K562 (cell line): ENCODE data around the gene ANO7. TPM values are rescaled to one million over a fixed set of nuclear protein-coding genes. Genes with fewer than 3 reads are reported as not detected.

Source experiments
- ATAC-seq: fragments of 200-7000 bp; cut with Tn5 transposase; 3 replicates; pipeline ENCODE4 v1.9.1; 2020; ENCODE audit warnings: moderate library complexity
- BruUV-seq: library from RNA; stranded (reverse); fragments of 400-500 nt; replicated peaks from 2 replicates; lab custom pipeline; 2021; lab: Mats Ljungman, UMichigan
- CTCF ChIA-PET: fragments of 300-600 bp; formaldehyde crosslinking; extraction: SDS; loops from one replicate; lab custom pipeline; 2021; ENCODE audit warnings: low intra/inter-chr PET ratio; lab: Yijun Ruan, JAX
- POLR2A ChIA-PET: fragments of 300-600, 350-650 bp; sonication (Branson Sonifier 250); formaldehyde crosslinking; extraction: SDS; loops from one replicate; lab custom pipeline; 2021; ENCODE audit warnings: antibody characterized with exemption, inconsistent platforms; lab: Yijun Ruan, JAX
- DNase-seq, 4 experiments: peaks; one replicate each; pipeline versions ENCODE4 v3.0.0 to v3.0.0-alpha.2; 2011 to 2018; ENCODE audit warnings: low spot score in 3 of 4, mixed read lengths in 3 of 4; ENCODE audit errors: extremely low read depth in 1 of 4
- FAIRE-seq: peaks from 2 replicates; lab custom pipeline; 2011; peaks lifted over from hg19 to GRCh38; lab: Jason Lieb, UNC
- H2AFZ ChIP-seq: 2 replicates; pipeline ENCODE4 v1.6.0; 2011; ENCODE audit warnings: low read depth, low read length, control low read depth, inconsistent platforms
- H3K27ac ChIP-seq: fragments of 200-600 bp; 3 replicates; pipeline ENCODE4 v1.8.0; 2011; ENCODE audit warnings: low read depth, mild to moderate bottlenecking, control low read depth, inconsistent platforms, low read length, moderate library complexity, mixed read lengths; ENCODE audit errors: extremely low read depth
- H3K27me3 ChIP-seq, 2 experiments: fragments of 300-600 bp in 1 of 2; 2 replicates in 1 of 2; 3 replicates in 1 of 2; pipeline versions ENCODE4 v1.6.0 to v1.8.0; 2011; ENCODE audit warnings: inconsistent platforms in 2 of 2, low read length in 2 of 2, mild to moderate bottlenecking in 1 of 2, mixed read lengths in 1 of 2, moderate library complexity in 1 of 2; ENCODE audit not compliant: control insufficient read depth in 2 of 2, insufficient read depth in 2 of 2
- H3K36me3 ChIP-seq: fragments of 300-600 bp; 3 replicates; pipeline ENCODE4 v1.8.0; 2011; ENCODE audit warnings: mild to moderate bottlenecking, low read length, inconsistent platforms; ENCODE audit not compliant: control insufficient read depth, insufficient read depth
- H3K4me1 ChIP-seq, 2 experiments: fragments of 200-600 bp in 1 of 2; replicated peaks in 1 of 2; 2 replicates in 1 of 2; 3 replicates in 1 of 2; pipeline versions ENCODE4 v1.5.1 to v1.8.0; 2011; ENCODE audit warnings: inconsistent platforms in 2 of 2, low read length in 2 of 2, mild to moderate bottlenecking in 1 of 2, mixed read lengths in 1 of 2, moderate library complexity in 1 of 2; ENCODE audit not compliant: control insufficient read depth in 2 of 2, insufficient read depth in 2 of 2
- H3K4me2 ChIP-seq: 2 replicates; pipeline ENCODE4 v1.6.1; 2011; ENCODE audit warnings: low read length, control low read depth, inconsistent platforms, mixed read lengths; ENCODE audit not compliant: insufficient read depth
- H3K4me3 ChIP-seq: fragments of 200-600 bp; sonication (generic), shearing (Covaris generic); 2 replicates; pipeline ENCODE4 v1.5.1; 2016; ENCODE audit warnings: control low read depth, inconsistent platforms
- H3K79me2 ChIP-seq: fragments of 200-600 bp; 3 replicates; pipeline ENCODE4 v1.8.0; 2011; ENCODE audit warnings: low read length, inconsistent platforms; ENCODE audit not compliant: control insufficient read depth, insufficient read depth
- H3K9ac ChIP-seq, 2 experiments: 2 replicates each; pipeline versions ENCODE4 v1.6.0 to v1.6.1; 2011; ENCODE audit warnings: low read depth in 2 of 2, low read length in 2 of 2, control low read depth in 1 of 2, inconsistent platforms in 1 of 2, mild to moderate bottlenecking in 1 of 2, mixed read lengths in 1 of 2; ENCODE audit not compliant: insufficient read depth in 1 of 2
- H3K9me1 ChIP-seq: one replicate; pipeline ENCODE4 v1.6.0; 2011; ENCODE audit warnings: inconsistent platforms, mild to moderate bottlenecking, low read length, moderate library complexity; ENCODE audit not compliant: control insufficient read depth, insufficient read depth
- H3K9me3 ChIP-seq: replicated peaks from 2 replicates; pipeline ENCODE4 v1.5.1; 2011; ENCODE audit warnings: low read depth, low read length, inconsistent platforms; ENCODE audit not compliant: control insufficient read depth, insufficient read depth
- H4K20me1 ChIP-seq: replicated peaks from 2 replicates; pipeline ENCODE4 v1.6.1; 2011; ENCODE audit warnings: low read length, inconsistent platforms, mixed read lengths; ENCODE audit not compliant: control insufficient read depth, insufficient read depth
- CLOCK ChIP-seq: fragments of 250-450 bp; sonication (Bioruptor Pico); IDR thresholded peaks from 2 replicates; pipeline ENCODE4 v1.4.0; 2020; ENCODE audit warnings: mild to moderate bottlenecking, moderate library complexity, borderline replicate concordance
- COPS2 ChIP-seq: fragments of 450-650 bp; conservative IDR thresholded peaks from 2 replicates; pipeline ENCODE4 v1.6.1; 2016; ENCODE audit warnings: mild to moderate bottlenecking, moderate library complexity
- E2F1 ChIP-seq: sonication (generic); formaldehyde crosslinking; IDR thresholded peaks from 2 replicates; pipeline ENCODE4 v1.8.1; 2023; ENCODE audit warnings: mild to moderate bottlenecking, missing genetic modification reagents, moderate library complexity
- FOXP4 ChIP-seq: sonication (generic); formaldehyde crosslinking; IDR thresholded peaks from 2 replicates; pipeline ENCODE4 v1.8.0; 2022; ENCODE audit warnings: mild to moderate bottlenecking, missing genetic modification reagents, borderline replicate concordance
- HDAC3 ChIP-seq: fragments of 450-650 bp; IDR thresholded peaks from 2 replicates; pipeline ENCODE4 v1.6.1; 2018; ENCODE audit warnings: borderline replicate concordance, mild to moderate bottlenecking, moderate library complexity; ENCODE audit not compliant: partially characterized antibody
- HMGXB4 ChIP-seq: sonication (generic); formaldehyde crosslinking; IDR thresholded peaks from 2 replicates; pipeline ENCODE4 v1.8.1; 2023; ENCODE audit warnings: mild to moderate bottlenecking, missing genetic modification reagents
- MTA3 ChIP-seq: fragments of 450-650 bp; formaldehyde crosslinking; IDR thresholded peaks from 2 replicates; pipeline ENCODE4 v1.6.1; 2017; ENCODE audit warnings: mild to moderate bottlenecking, borderline replicate concordance
- NRF1 ChIP-seq, 2 experiments: fragments of 450-650 bp; IDR thresholded peaks in 1 of 2; conservative IDR thresholded peaks in 1 of 2; 2 replicates each; pipeline ENCODE4 v1.6.1; 2014; ENCODE audit warnings: mild to moderate bottlenecking in 2 of 2
- POLR2H ChIP-seq: IDR thresholded peaks from 2 replicates; pipeline ENCODE4 v1.6.1; 2016; ENCODE audit warnings: missing genetic modification characterization, low read depth, mild to moderate bottlenecking, control low read depth, missing compliant biosample characterization, moderate library complexity
- SMARCC2 ChIP-seq: fragments of 450-650 bp; IDR thresholded peaks from 2 replicates; pipeline ENCODE4 v1.6.1; 2017; ENCODE audit warnings: antibody characterized with exemption, moderate library complexity, mild to moderate bottlenecking, low read depth
- XRCC4 ChIP-seq: IDR thresholded peaks from one replicate; pipeline ENCODE4 v1.6.1; 2011; ENCODE audit not compliant: insufficient read depth, insufficient read length; ENCODE audit errors: extremely low read depth
- ZNF174 ChIP-seq: fragments of 250-450 bp; sonication (Bioruptor Pico); IDR thresholded peaks from 2 replicates; pipeline ENCODE4 v1.4.0; 2020; ENCODE audit warnings: mild to moderate bottlenecking
- WGBS: fragments of 100-300 bp; shearing (Covaris generic); methylation state at CpG from one replicate; pipeline ENCODE4 v1.1.6; 2016; ENCODE audit warnings: low coverage, mixed read lengths; ENCODE audit not compliant: insufficient coverage; ENCODE audit errors: missing lambda C conversion rate; 5-methylcytosine and 5-hydroxymethylcytosine counted together
- in situ Hi-C: fragments of 300-500 bp; cut with MboI; formaldehyde crosslinking; loops from 4 replicates; pipeline ENCODE4 v1.15.0; 2018; ENCODE audit warnings: inconsistent platforms, mixed read lengths
- intact Hi-C: fragments of 100-400 bp; cut with micrococcal nuclease; formaldehyde crosslinking; loops from 2 replicates; pipeline ENCODE4 v1.14.2; 2022
- polyA plus RNA-seq, 8 experiments: library from polyadenylated mRNA; depleted of rRNA in 4 of 8; stranded (reverse) in 5 of 8; unstranded in 3 of 8; fragments of >200 nt; fragmentation: Nextera tagmentation in 2 of 8; fragmentation: Illumina TruSeq in 1 of 8; extraction: Ambion mirVana in 2 of 8; extraction: Trizol in 1 of 8; gene quantifications; 2 replicates each; pipeline versions ENCODE4 v1.2.1 to v1.2.3, GENCODE V29; 2011 to 2014; ENCODE audit warnings: inconsistent platforms in 1 of 8, missing spikeins in 1 of 8
- total RNA-seq, 7 experiments: library from RNA; depleted of rRNA in 6 of 7; stranded (reverse); fragments of >200 nt in 6 of 7; fragmentation: Illumina TruSeq in 2 of 7; extraction: Trizol in 2 of 7; gene quantifications; 2 replicates each; pipeline versions ENCODE4 v1.2.1 to v1.2.3, GENCODE V29; 2011 to 2021; ENCODE audit warnings: low replicate concordance in 1 of 7

The ANO7 gene
- total and polyA plus RNA-seq, 9 of the 15 experiments (the other 6 are each of a cell fraction or from before 2014, with no cell fraction given) = 0.28 to 5.1 (median 1.1) TPM

GRCh38 chr2:241148891-241149674 lies 39.4 kb upstream of the ANO7 start, which contains the start of gene PASK:
Gene PASK (minus strand): TSS chr2:241149472. CDS start chr2:241143032, 6,440 bp downstream.
- Histone ChIP-seq H3K27ac (peak within 1 kb of the TSS; percentile 58), H3K4me1 (peaks cover 14 to 26% of the 10 kb centered on the region in 2 experiments; a peak in 4 of 5 replicates), H3K9me3 (no peaks in the 10 kb centered on the region), H3K79me2 (peaks cover 25% of the 10 kb centered on the region), H3K4me2 (peak within 1 kb of the TSS; percentile 91), H2AFZ (peak within 1 kb of the TSS; percentile 93), H3K9ac (peak within 1 kb of the TSS; percentile 67 to 87), H3K4me3 (peak within 1 kb of the TSS; percentile 98), H3K27me3 (no peaks in the 10 kb centered on the region), H3K9me1 (no peaks in the 10 kb centered on the region), H4K20me1 (no peaks in the 10 kb centered on the region), H3K36me3 (peaks cover 10% of the 10 kb centered on the region; the same call in 2 of the 3 replicates)
- 1% methylated on average over 48 of the region's 88 CpGs for WGBS
- ChIA-PET CTCF (no interaction called here), POLR2A (interaction anchor here (0.6 to 1.3 kb wide), 4 partner anchors 11 to 552 kb away, joined by 3 to 4 read pairs (median 3); no protein-coding TSS in a partner anchor)
- in situ Hi-C loops = no loop called here
- peak; percentile 76 to 94 (median 84) for DNase-seq
- peak; percentile 94 for ATAC-seq
- no TSS peak for BruUV-seq
- FAIRE-seq = peak; percentile 93
- intact Hi-C loops = no loop called here
- TF ChIP-seq HDAC3 (no peak), POLR2H (tag) (no peak), XRCC4 (no peak), SMARCC2 (no peak), HMGXB4 (CRISPR knock-in tag) (no peak), FOXP4 (CRISPR knock-in tag) (no peak), COPS2 (no peak), ZNF174 (CRISPR knock-in tag) (no peak), E2F1 (CRISPR knock-in tag) (0 out of 2 replicates have a peak, but pooled peaks have one; percentile 18), CLOCK (no peak), NRF1 (conservative IDR thresholded peaks at IDR 0.05 in 1 of 2, IDR thresholded peaks at IDR 0.05 in 1 of 2) (peak; percentile 65 to 73), MTA3 (peak; percentile 58; the same call in 1 of the 2 replicates)
